Nephron (organoid): ENCODE data around the gene ERBB4.

ENCODE experiments used
- H3K27ac Mint-ChIP-seq, 3 experiments: 2 replicates each; pipeline ENCODE4 v1.8.0; 2020; ENCODE audit warnings: mixed read lengths in 3 of 3, mild to moderate bottlenecking in 2 of 3, moderate library complexity in 1 of 3
- H3K27me3 Mint-ChIP-seq: 2 replicates; pipeline ENCODE4 v1.8.0; 2021; ENCODE audit warnings: low read depth, mild to moderate bottlenecking, moderate library complexity, mixed read lengths
- H3K36me3 Mint-ChIP-seq: 2 replicates; pipeline ENCODE4 v1.8.0; 2020; ENCODE audit warnings: low read depth, mixed read lengths
- H3K4me1 Mint-ChIP-seq: 2 replicates; pipeline ENCODE4 v1.8.0; 2020; ENCODE audit warnings: mixed read lengths
- H3K4me3 Mint-ChIP-seq, 3 experiments: 2 replicates each; pipeline ENCODE4 v1.8.0; 2020; ENCODE audit warnings: mild to moderate bottlenecking in 3 of 3, mixed read lengths in 3 of 3, moderate library complexity in 2 of 3
- H3K9me3 Mint-ChIP-seq: 2 replicates; pipeline ENCODE4 v1.8.0; 2020; ENCODE audit warnings: mixed read lengths
- CTCF ChIP-seq, 3 experiments: fragments of 200-600 bp; sonication (generic); IDR thresholded peaks; one replicate each; pipeline ENCODE4 v1.5.0; 2021; ENCODE audit warnings: antibody characterized with exemption in 3 of 3; ENCODE audit not compliant: unreplicated experiment in 3 of 3

Gene ERBB4

GRCh38 chr2:211709389-211709788 lies 829.2 kb downstream of the ERBB4 start:
- H3K27ac Mint-ChIP-seq, result no peak overlapping the region
- no peaks in the 10 kb centered on the region for H3K36me3 Mint-ChIP-seq
- no peaks in the 10 kb centered on the region for H3K27me3 Mint-ChIP-seq
- TF ChIP-seq CTCF (IDR thresholded peaks at IDR 0.05; ENCODE audit: unreplicated experiment in 3 of 3), result no peak
- no peaks in the 10 kb centered on the region for H3K9me3 Mint-ChIP-seq
- H3K4me1 Mint-ChIP-seq, result no peaks in the 10 kb centered on the region
- H3K4me3 Mint-ChIP-seq, result no peak overlapping the region

GRCh38 chr2:211692689-211693088 lies 845.9 kb downstream of the ERBB4 start:
- no peak overlapping the region for H3K4me3 Mint-ChIP-seq
- peaks cover 22% of the 10 kb centered on the region for H3K4me1 Mint-ChIP-seq
- TF ChIP-seq CTCF (IDR thresholded peaks at IDR 0.05; ENCODE audit: unreplicated experiment in 3 of 3), result no peak
- no peaks in the 10 kb centered on the region for H3K27me3 Mint-ChIP-seq
- peaks cover 13% of the 10 kb centered on the region for H3K36me3 Mint-ChIP-seq
- H3K9me3 Mint-ChIP-seq, result peaks cover 3% of the 10 kb centered on the region
- no peak overlapping the region for H3K27ac Mint-ChIP-seq

- peaks cover 7% of the 10 kb centered on the region for H3K9me3 Mint-ChIP-seq
- peaks cover 22% of the 10 kb centered on the region for H3K4me1 Mint-ChIP-seq
- no peaks in the 10 kb centered on the region for H3K27me3 Mint-ChIP-seq
These were observed 847.9 kb downstream of the ERBB4 start for GRCh38 chr2:211690736-211691135.

GRCh38 chr2:211688196-211688595 lies 850.4 kb downstream of the ERBB4 start:
- TF ChIP-seq CTCF (IDR thresholded peaks at IDR 0.05; ENCODE audit: unreplicated experiment in 3 of 3), result no peak
- peaks cover 39% of the 10 kb centered on the region for H3K36me3 Mint-ChIP-seq
- H3K27ac Mint-ChIP-seq, result peak overlapping the region in 1 of 3 experiments; percentile 17
- H3K4me1 Mint-ChIP-seq, result peaks cover 17% of the 10 kb centered on the region
- no peaks in the 10 kb centered on the region for H3K27me3 Mint-ChIP-seq
- H3K4me3 Mint-ChIP-seq, result no peak overlapping the region
- peaks cover 25% of the 10 kb centered on the region for H3K9me3 Mint-ChIP-seq

More at GRCh38 chr2:211690736-211691135, 847.9 kb downstream of the ERBB4 start:
- TF ChIP-seq CTCF (IDR thresholded peaks at IDR 0.05; ENCODE audit: unreplicated experiment in 3 of 3), result no peak
- Mint-ChIP-seq H3K27ac (peak overlapping the region in 2 of 3 experiments; percentile 52 to 61), H3K4me3 (no peak overlapping the region), H3K36me3 (peaks cover 20% of the 10 kb centered on the region)

GRCh38 chr2:211674715-211675114 lies 863.9 kb downstream of the ERBB4 start:
- Mint-ChIP-seq H3K36me3 (peaks cover 6% of the 10 kb centered on the region), H3K4me3 (no peak overlapping the region), H3K27ac (no peak overlapping the region), H3K4me1 (no peaks in the 10 kb centered on the region), H3K9me3 (no peaks in the 10 kb centered on the region), H3K27me3 (no peaks in the 10 kb centered on the region)
- no peak for TF ChIP-seq CTCF (IDR thresholded peaks at IDR 0.05; ENCODE audit: unreplicated experiment in 3 of 3)

GRCh38 chr2:211673133-211673905 lies 865.3 kb downstream of the ERBB4 start:
- no peak overlapping the region for H3K4me3 Mint-ChIP-seq
- no peaks in the 10 kb centered on the region for H3K9me3 Mint-ChIP-seq
- H3K27ac Mint-ChIP-seq, result no peak overlapping the region
- H3K27me3 Mint-ChIP-seq, result no peaks in the 10 kb centered on the region
- no peak for TF ChIP-seq CTCF (IDR thresholded peaks at IDR 0.05; ENCODE audit: unreplicated experiment in 3 of 3)
- no peaks in the 10 kb centered on the region for H3K36me3 Mint-ChIP-seq
- H3K4me1 Mint-ChIP-seq, result no peaks in the 10 kb centered on the region
